Thyroid gland (tissue), 4 donors: Measurements from ENCODE around the gene AMDHD2.

Experiments
- CTCF ChIP-seq, 6 experiments: fragments of 200-600 bp in 3 of 6; fragments of 450-650 bp in 3 of 6; sonication (generic) in 3 of 6; IDR thresholded peaks; one replicate each; pipeline ENCODE4 v1.5.1; 2016 to 2019; ENCODE audit warnings: antibody characterized with exemption in 6 of 6, mild to moderate bottlenecking in 2 of 6, inconsistent platforms in 1 of 6, moderate library complexity in 1 of 6
- POLR2A ChIP-seq, 2 donors: fragments of 450-650 bp; IDR thresholded peaks; one replicate each; pipeline ENCODE4 v1.6.1; 2017; ENCODE audit warnings: antibody characterized with exemption in 2 of 2, mild to moderate bottlenecking in 2 of 2, moderate library complexity in 1 of 2

- TF ChIP-seq CTCF (IDR thresholded peaks at IDR 0.05): no peak
- TF ChIP-seq POLR2A (IDR thresholded peaks at IDR 0.05): no peak
These were observed 41.9 kb upstream of the AMDHD2 start for GRCh38 chr16:2478279-2478678.
